IPS-15b (cell line): Measurements from ENCODE around the gene DGLUCY.

Source experiments
- H3K27me3 ChIP-seq: one replicate; pipeline ENCODE4 v1.6.1; 2013; ENCODE audit warnings: low read length; ENCODE audit not compliant: control insufficient read depth, insufficient read depth
- H3K36me3 ChIP-seq: one replicate; pipeline ENCODE4 v1.6.1; 2013; ENCODE audit warnings: low read length; ENCODE audit not compliant: control insufficient read depth, insufficient read depth
- H3K4me1 ChIP-seq: one replicate; pipeline ENCODE4 v1.6.1; 2013; ENCODE audit warnings: mild to moderate bottlenecking, low read length; ENCODE audit not compliant: control insufficient read depth, insufficient read depth
- H3K4me3 ChIP-seq: one replicate; pipeline ENCODE4 v1.5.1; 2013; ENCODE audit warnings: low read depth, low read length
- H3K9ac ChIP-seq: one replicate; pipeline ENCODE4 v1.6.1; 2013; ENCODE audit warnings: low read depth, mild to moderate bottlenecking, low read length
- H3K9me3 ChIP-seq: one replicate; pipeline ENCODE4 v1.6.1; 2013; ENCODE audit warnings: mild to moderate bottlenecking, low read length; ENCODE audit not compliant: control insufficient read depth, insufficient read depth

DGLUCY gene

GRCh38 chr14:91202234-91202974 lies 88.5 kb downstream of the DGLUCY start:
- Histone ChIP-seq H3K27me3 (no peaks in the 10 kb centered on the region), H3K4me1 (no peaks in the 10 kb centered on the region), H3K36me3 (peaks cover 12% of the 10 kb centered on the region), H3K9me3 (no peaks in the 10 kb centered on the region), H3K9ac (no peak overlapping the region), H3K4me3 (no peak overlapping the region)

GRCh38 chr14:91204657-91205056 lies 90.8 kb downstream of the DGLUCY start:
- no peak overlapping the region for H3K9ac ChIP-seq
- no peak overlapping the region for H3K4me3 ChIP-seq
- H3K36me3 ChIP-seq, result peaks cover 9% of the 10 kb centered on the region
- no peaks in the 10 kb centered on the region for H3K27me3 ChIP-seq
- no peaks in the 10 kb centered on the region for H3K9me3 ChIP-seq
- H3K4me1 ChIP-seq, result no peaks in the 10 kb centered on the region

GRCh38 chr14:91205459-91205858 lies 91.6 kb downstream of the DGLUCY start:
- Histone ChIP-seq H3K4me3 (no peak overlapping the region), H3K27me3 (no peaks in the 10 kb centered on the region), H3K9ac (no peak overlapping the region), H3K36me3 (peaks cover 2% of the 10 kb centered on the region), H3K4me1 (no peaks in the 10 kb centered on the region), H3K9me3 (no peaks in the 10 kb centered on the region)

GRCh38 chr14:91207008-91207407 lies 93.1 kb downstream of the DGLUCY start:
- H3K27me3 ChIP-seq, result no peaks in the 10 kb centered on the region
- peaks cover 2% of the 10 kb centered on the region for H3K36me3 ChIP-seq
- H3K4me1 ChIP-seq, result no peaks in the 10 kb centered on the region
- H3K9me3 ChIP-seq, result no peaks in the 10 kb centered on the region
- H3K4me3 ChIP-seq, result no peak overlapping the region
- no peak overlapping the region for H3K9ac ChIP-seq

GRCh38 chr14:91211017-91211416 lies 97.1 kb downstream of the DGLUCY start:
- no peak overlapping the region for H3K9ac ChIP-seq

GRCh38 chr14:91214306-91214705 lies 100.4 kb downstream of the DGLUCY start:
- Histone ChIP-seq H3K36me3 (peaks cover 2% of the 10 kb centered on the region), H3K9me3 (no peaks in the 10 kb centered on the region), H3K4me1 (no peaks in the 10 kb centered on the region), H3K4me3 (no peak overlapping the region), H3K9ac (no peak overlapping the region), H3K27me3 (no peaks in the 10 kb centered on the region)

More at GRCh38 chr14:91211017-91211416, 97.1 kb downstream of the DGLUCY start:
- no peak overlapping the region for H3K4me3 ChIP-seq
- H3K4me1 ChIP-seq, result no peaks in the 10 kb centered on the region
- H3K27me3 ChIP-seq, result no peaks in the 10 kb centered on the region
- no peaks in the 10 kb centered on the region for H3K9me3 ChIP-seq
- no peaks in the 10 kb centered on the region for H3K36me3 ChIP-seq

GRCh38 chr14:91215381-91215780 lies 101.5 kb downstream of the DGLUCY start:
- Histone ChIP-seq H3K9ac (no peak overlapping the region), H3K9me3 (no peaks in the 10 kb centered on the region), H3K4me3 (no peak overlapping the region), H3K36me3 (peaks cover 3% of the 10 kb centered on the region), H3K27me3 (no peaks in the 10 kb centered on the region), H3K4me1 (no peaks in the 10 kb centered on the region)

GRCh38 chr14:91216731-91217226 lies 102.9 kb downstream of the DGLUCY start:
- H3K4me1 ChIP-seq, result no peaks in the 10 kb centered on the region
- H3K4me3 ChIP-seq, result no peak overlapping the region
- peaks cover 4% of the 10 kb centered on the region for H3K36me3 ChIP-seq
- no peak overlapping the region for H3K9ac ChIP-seq
- no peaks in the 10 kb centered on the region for H3K27me3 ChIP-seq
- H3K9me3 ChIP-seq, result no peaks in the 10 kb centered on the region

GRCh38 chr14:91218014-91218413 lies 104.1 kb downstream of the DGLUCY start:
- Histone ChIP-seq H3K27me3 (no peaks in the 10 kb centered on the region), H3K36me3 (peaks cover 8% of the 10 kb centered on the region), H3K4me1 (no peaks in the 10 kb centered on the region), H3K9me3 (no peaks in the 10 kb centered on the region), H3K4me3 (no peak overlapping the region), H3K9ac (no peak overlapping the region)

GRCh38 chr14:91219517-91220389 lies 105.9 kb downstream of the DGLUCY start:
- Histone ChIP-seq H3K4me3 (no peak overlapping the region), H3K9me3 (no peaks in the 10 kb centered on the region), H3K36me3 (peaks cover 8% of the 10 kb centered on the region), H3K27me3 (no peaks in the 10 kb centered on the region), H3K4me1 (no peaks in the 10 kb centered on the region), H3K9ac (no peak overlapping the region)

GRCh38 chr14:91220581-91221000 lies 106.7 kb downstream of the DGLUCY start:
- H3K4me1 ChIP-seq, result no peaks in the 10 kb centered on the region
- peaks cover 8% of the 10 kb centered on the region for H3K36me3 ChIP-seq
- no peaks in the 10 kb centered on the region for H3K27me3 ChIP-seq
- H3K4me3 ChIP-seq, result no peak overlapping the region
- H3K9ac ChIP-seq, result no peak overlapping the region
- H3K9me3 ChIP-seq, result no peaks in the 10 kb centered on the region
